ENCODE results near the gene SEC23A. TPM values are rescaled to one million over a fixed set of nuclear protein-coding genes. Genes with fewer than 3 reads are reported as not detected.
"Not testable (repeated sequence)": the region's sequence is repeated elsewhere in the genome, so short reads cannot be mapped to it uniquely, and the experiment has no call there.

Gene SEC23A
- total RNA-seq, 2 experiments from 2014 or later: 52.4 to 54.9 TPM

- ChIA-PET CTCF (no interaction called here), POLR2A (no interaction called here)
- no peak for DNase-seq
- Mint-ChIP-seq H3K27ac (no peak overlapping the region), H3K27me3 (no peaks in the 10 kb centered on the region), H3K36me3 (peaks cover 51% of the 10 kb centered on the region), H3K9me3 (no peaks in the 10 kb centered on the region), H3K4me1 (ENCODE audit: low read depth) (peaks cover 23% of the 10 kb centered on the region), H3K4me3 (no peak overlapping the region)
- intact Hi-C loops (cut with micrococcal nuclease): no loop called here
Measured at GRCh38 chr14:39087493-39087892, 15.5 kb downstream of the SEC23A start.

- peaks cover 47% of the 10 kb centered on the region for H3K36me3 Mint-ChIP-seq
- CTCF ChIA-PET: interaction anchor here (0.9 to 1.1 kb wide), 2 partner anchors 11 to 42 kb away, joined by 3 read pairs; no protein-coding TSS in a partner anchor
- H3K4me1 Mint-ChIP-seq (ENCODE audit: low read depth): peaks cover 14% of the 10 kb centered on the region
- POLR2A ChIA-PET: no interaction called here
- no peaks in the 10 kb centered on the region for H3K9me3 Mint-ChIP-seq
- DNase-seq: no peak
- no peaks in the 10 kb centered on the region for H3K27me3 Mint-ChIP-seq
- no peak overlapping the region for H3K4me3 Mint-ChIP-seq
- no peak overlapping the region for H3K27ac Mint-ChIP-seq
- intact Hi-C loops (cut with micrococcal nuclease): no loop called here
Measured at GRCh38 chr14:39085933-39086332, 17.1 kb downstream of the SEC23A start.

GRCh38 chr14:39083127-39083526 lies 19.9 kb downstream of the SEC23A start:
- intact Hi-C loops (cut with micrococcal nuclease): no loop called here
- Mint-ChIP-seq H3K4me3 (no peak overlapping the region), H3K36me3 (peaks cover 44% of the 10 kb centered on the region), H3K27me3 (no peaks in the 10 kb centered on the region), H3K4me1 (ENCODE audit: low read depth) (peaks cover 11% of the 10 kb centered on the region), H3K27ac (peak overlapping the region; percentile 44), H3K9me3 (no peaks in the 10 kb centered on the region)
- ChIA-PET CTCF (no interaction called here), POLR2A (no interaction called here)
- no peak for DNase-seq

GRCh38 chr14:39080886-39081285 lies 22.1 kb downstream of the SEC23A start:
- Mint-ChIP-seq H3K4me3 (no peak overlapping the region), H3K27me3 (no peaks in the 10 kb centered on the region), H3K36me3 (peaks cover 37% of the 10 kb centered on the region), H3K4me1 (ENCODE audit: low read depth) (peaks cover 4% of the 10 kb centered on the region), H3K9me3 (no peaks in the 10 kb centered on the region), H3K27ac (no peak overlapping the region)
- DNase-seq: no peak
- ChIA-PET POLR2A (interaction anchor here (1.8 kb wide), 1 partner anchor 22 kb away, joined by 5 read pairs; the partner anchor contains the start of gene SEC23A), CTCF (no interaction called here)
- intact Hi-C loops (cut with micrococcal nuclease): no loop called here

- POLR2A ChIA-PET: no interaction called here
Measured at GRCh38 chr14:39071096-39071495, 31.9 kb downstream of the SEC23A start.

GRCh38 chr14:39069923-39070322 lies 33.1 kb downstream of the SEC23A start:
- no peak overlapping the region for H3K4me3 Mint-ChIP-seq

More at GRCh38 chr14:39071096-39071495, 31.9 kb downstream of the SEC23A start:
- intact Hi-C loops (cut with micrococcal nuclease): no loop called here
- H3K9me3 Mint-ChIP-seq: no peaks in the 10 kb centered on the region
- CTCF ChIA-PET: interaction anchor here (0.6 kb wide), 1 partner anchor 20 kb away, joined by 3 read pairs; no protein-coding TSS in a partner anchor
- peaks cover 2% of the 10 kb centered on the region for H3K4me1 Mint-ChIP-seq (ENCODE audit: low read depth)
- no peak overlapping the region for H3K27ac Mint-ChIP-seq
- no peak for DNase-seq
- peaks cover 25% of the 10 kb centered on the region for H3K36me3 Mint-ChIP-seq
- H3K4me3 Mint-ChIP-seq: no peak overlapping the region
- no peaks in the 10 kb centered on the region for H3K27me3 Mint-ChIP-seq

GRCh38 chr14:39069169-39069805 lies 33.7 kb downstream of the SEC23A start:
- H3K27ac Mint-ChIP-seq: not testable (repeated sequence)

More at GRCh38 chr14:39069923-39070322, 33.1 kb downstream of the SEC23A start:
- H3K27ac Mint-ChIP-seq: no peak overlapping the region
- no peaks in the 10 kb centered on the region for H3K27me3 Mint-ChIP-seq
- H3K9me3 Mint-ChIP-seq: no peaks in the 10 kb centered on the region
- CTCF ChIA-PET: no interaction called here
- H3K4me1 Mint-ChIP-seq (ENCODE audit: low read depth): no peaks in the 10 kb centered on the region
- H3K36me3 Mint-ChIP-seq: peaks cover 23% of the 10 kb centered on the region
- DNase-seq: no peak
- intact Hi-C loops (cut with micrococcal nuclease): no loop called here
- POLR2A ChIA-PET: interaction anchor here (0.5 kb wide), 1 partner anchor 46 kb away, joined by 3 read pairs; no protein-coding TSS in a partner anchor

GRCh38 chr14:39060818-39061437 lies 42.1 kb downstream of the SEC23A start:
- Mint-ChIP-seq H3K9me3 (peaks cover 12% of the 10 kb centered on the region), H3K4me1 (ENCODE audit: low read depth) (no peaks in the 10 kb centered on the region), H3K36me3 (peaks cover 64% of the 10 kb centered on the region), H3K27me3 (no peaks in the 10 kb centered on the region), H3K27ac (no peak overlapping the region), H3K4me3 (no peak overlapping the region)
- DNase-seq: no peak
- POLR2A ChIA-PET: no interaction called here
- intact Hi-C loops (cut with micrococcal nuclease): no loop called here
- CTCF ChIA-PET: no interaction called here

More at GRCh38 chr14:39069169-39069805, 33.7 kb downstream of the SEC23A start:
- POLR2A ChIA-PET; DNase-seq; H3K9me3 Mint-ChIP-seq; CTCF ChIA-PET; H3K4me3 Mint-ChIP-seq; H3K4me1 Mint-ChIP-seq (ENCODE audit: low read depth); H3K27me3 Mint-ChIP-seq; intact Hi-C loops (cut with micrococcal nuclease): not testable (repeated sequence)
- H3K36me3 Mint-ChIP-seq: peaks cover 26% of the 10 kb centered on the region

- H3K4me3 Mint-ChIP-seq: no peak overlapping the region
- POLR2A ChIA-PET: interaction anchor here (0.6 kb wide), 1 partner anchor 48 kb away, joined by 3 read pairs; no protein-coding TSS in a partner anchor
- CTCF ChIA-PET: interaction anchor here (0.7 kb wide), 1 partner anchor 657 kb away, joined by 6 read pairs; no protein-coding TSS in a partner anchor
- peaks cover 74% of the 10 kb centered on the region for H3K36me3 Mint-ChIP-seq
- H3K27ac Mint-ChIP-seq: no peak overlapping the region
- H3K9me3 Mint-ChIP-seq: peaks cover 14% of the 10 kb centered on the region
- H3K4me1 Mint-ChIP-seq (ENCODE audit: low read depth): no peaks in the 10 kb centered on the region
- intact Hi-C loops (cut with micrococcal nuclease): no loop called here
- no peaks in the 10 kb centered on the region for H3K27me3 Mint-ChIP-seq
- no peak for DNase-seq
Measured at GRCh38 chr14:39055786-39056474, 47.1 kb downstream of the SEC23A start.

- H3K4me3 Mint-ChIP-seq; H3K27ac Mint-ChIP-seq; H3K27me3 Mint-ChIP-seq; H3K9me3 Mint-ChIP-seq; H3K4me1 Mint-ChIP-seq (ENCODE audit: low read depth); intact Hi-C loops (cut with micrococcal nuclease); DNase-seq; CTCF ChIA-PET: not testable (repeated sequence)
- H3K36me3 Mint-ChIP-seq: peaks cover 65% of the 10 kb centered on the region
- POLR2A ChIA-PET: interaction anchor here (0.6 kb wide), 1 partner anchor 26 kb away, joined by 4 read pairs; no protein-coding TSS in a partner anchor
Measured at GRCh38 chr14:39052869-39053454, 50.1 kb downstream of the SEC23A start.

- Mint-ChIP-seq H3K4me1 (ENCODE audit: low read depth) (peaks cover 4% of the 10 kb centered on the region), H3K36me3 (peaks cover 72% of the 10 kb centered on the region), H3K4me3 (no peak overlapping the region), H3K9me3 (no peaks in the 10 kb centered on the region), H3K27ac (no peak overlapping the region), H3K27me3 (no peaks in the 10 kb centered on the region)
- intact Hi-C loops (cut with micrococcal nuclease): no loop called here
- ChIA-PET CTCF (no interaction called here), POLR2A (no interaction called here)
- no peak for DNase-seq
Measured at GRCh38 chr14:39050389-39050788, 52.6 kb downstream of the SEC23A start.

GRCh38 chr14:39045889-39046288 lies 57.1 kb downstream of the SEC23A start:
- H3K4me3 Mint-ChIP-seq; H3K27me3 Mint-ChIP-seq; H3K9me3 Mint-ChIP-seq; H3K27ac Mint-ChIP-seq; intact Hi-C loops (cut with micrococcal nuclease); CTCF ChIA-PET; H3K4me1 Mint-ChIP-seq (ENCODE audit: low read depth); POLR2A ChIA-PET: not testable (repeated sequence)
- DNase-seq: peak; percentile 17
- peaks cover 49% of the 10 kb centered on the region for H3K36me3 Mint-ChIP-seq

Measured in activated CD4-positive, alpha-beta memory T cell treated with anti-CD3 and anti-CD28 coated beads for 36 hours (primary cell).